ENCODE results near the gene LINS1. TPM values are rescaled to one million over a fixed set of nuclear protein-coding genes. Genes with fewer than 3 reads are reported as not detected.

LINS1 gene
- total RNA-seq, 1 donor from 2014 or later: 15.0 TPM

- no peak overlapping the region for H3K27ac Mint-ChIP-seq (ENCODE audit: unreplicated experiment)
- no peaks in the 10 kb centered on the region for H3K9me3 Mint-ChIP-seq (ENCODE audit: unreplicated experiment)
- H3K27me3 Mint-ChIP-seq (ENCODE audit: unreplicated experiment): no peaks in the 10 kb centered on the region
- TF ChIP-seq CTCF (IDR thresholded peaks at IDR 0.05; ENCODE audit: partially characterized antibody, unreplicated experiment): no peak
- no peak for DNase-seq
- H3K4me1 Mint-ChIP-seq (ENCODE audit: low read depth, unreplicated experiment): no peaks in the 10 kb centered on the region
- no peak overlapping the region for H3K4me3 Mint-ChIP-seq (ENCODE audit: unreplicated experiment)
- H3K36me3 Mint-ChIP-seq (ENCODE audit: unreplicated experiment): no peaks in the 10 kb centered on the region
Measured at GRCh38 chr15:100615801-100616200, 13.8 kb upstream of the LINS1 start.

GRCh38 chr15:100614918-100615317, 12.9 kb upstream of the LINS1 start:
- TF ChIP-seq CTCF (IDR thresholded peaks at IDR 0.05; ENCODE audit: partially characterized antibody, unreplicated experiment): no peak
- no peaks in the 10 kb centered on the region for H3K27me3 Mint-ChIP-seq (ENCODE audit: unreplicated experiment)
- H3K36me3 Mint-ChIP-seq (ENCODE audit: unreplicated experiment): no peaks in the 10 kb centered on the region
- no peaks in the 10 kb centered on the region for H3K4me1 Mint-ChIP-seq (ENCODE audit: low read depth, unreplicated experiment)
- no peak for DNase-seq
- H3K27ac Mint-ChIP-seq (ENCODE audit: unreplicated experiment): no peak overlapping the region
- H3K9me3 Mint-ChIP-seq (ENCODE audit: unreplicated experiment): no peaks in the 10 kb centered on the region
- H3K4me3 Mint-ChIP-seq (ENCODE audit: unreplicated experiment): no peak overlapping the region

GRCh38 chr15:100614336-100614735, 12.4 kb upstream of the LINS1 start:
- no peaks in the 10 kb centered on the region for H3K4me1 Mint-ChIP-seq (ENCODE audit: low read depth, unreplicated experiment)
- H3K9me3 Mint-ChIP-seq (ENCODE audit: unreplicated experiment): no peaks in the 10 kb centered on the region
- H3K36me3 Mint-ChIP-seq (ENCODE audit: unreplicated experiment): no peaks in the 10 kb centered on the region
- no peak overlapping the region for H3K27ac Mint-ChIP-seq (ENCODE audit: unreplicated experiment)
- no peak for TF ChIP-seq CTCF (IDR thresholded peaks at IDR 0.05; ENCODE audit: partially characterized antibody, unreplicated experiment)
- no peak overlapping the region for H3K4me3 Mint-ChIP-seq (ENCODE audit: unreplicated experiment)
- no peaks in the 10 kb centered on the region for H3K27me3 Mint-ChIP-seq (ENCODE audit: unreplicated experiment)
- no peak for DNase-seq

GRCh38 chr15:100613208-100613607, 11.2 kb upstream of the LINS1 start:
- H3K36me3 Mint-ChIP-seq (ENCODE audit: unreplicated experiment): no peaks in the 10 kb centered on the region
- no peaks in the 10 kb centered on the region for H3K27me3 Mint-ChIP-seq (ENCODE audit: unreplicated experiment)
- DNase-seq: no peak
- no peak overlapping the region for H3K4me3 Mint-ChIP-seq (ENCODE audit: unreplicated experiment)
- TF ChIP-seq CTCF (IDR thresholded peaks at IDR 0.05; ENCODE audit: partially characterized antibody, unreplicated experiment): no peak
- H3K4me1 Mint-ChIP-seq (ENCODE audit: low read depth, unreplicated experiment): no peaks in the 10 kb centered on the region
- H3K9me3 Mint-ChIP-seq (ENCODE audit: unreplicated experiment): no peaks in the 10 kb centered on the region
- H3K27ac Mint-ChIP-seq (ENCODE audit: unreplicated experiment): no peak overlapping the region

- no peaks in the 10 kb centered on the region for H3K27me3 Mint-ChIP-seq (ENCODE audit: unreplicated experiment)
- H3K4me3 Mint-ChIP-seq (ENCODE audit: unreplicated experiment): no peak overlapping the region
- H3K36me3 Mint-ChIP-seq (ENCODE audit: unreplicated experiment): no peaks in the 10 kb centered on the region
- no peaks in the 10 kb centered on the region for H3K9me3 Mint-ChIP-seq (ENCODE audit: unreplicated experiment)
- no peak overlapping the region for H3K27ac Mint-ChIP-seq (ENCODE audit: unreplicated experiment)
- H3K4me1 Mint-ChIP-seq (ENCODE audit: low read depth, unreplicated experiment): no peaks in the 10 kb centered on the region
- TF ChIP-seq CTCF (IDR thresholded peaks at IDR 0.05; ENCODE audit: partially characterized antibody, unreplicated experiment): no peak
- no peak for DNase-seq
Measured at GRCh38 chr15:100612539-100612938, 10.6 kb upstream of the LINS1 start.

All from glutamatergic neuron (in vitro differentiated cells).